NCI-H2107 treated with DMSO at 0.1 percent for 48 hours (cell line): ENCODE results near the gene SCYGR4.
"Not testable (repeated sequence)": the region's sequence is repeated elsewhere in the genome, so short reads cannot be mapped to it uniquely, and the experiment has no call there.

Experiments
- DNase-seq: peaks from one replicate; lab custom pipeline; 2025; ENCODE audit not compliant: unreplicated experiment; lab: John Stamatoyannopoulos, UW

SCYGR4 gene

GRCh38 chr2:227665189-227665940 lies 48.1 kb downstream of the SCYGR4 start:
- DNase-seq: no peak

DNA sequence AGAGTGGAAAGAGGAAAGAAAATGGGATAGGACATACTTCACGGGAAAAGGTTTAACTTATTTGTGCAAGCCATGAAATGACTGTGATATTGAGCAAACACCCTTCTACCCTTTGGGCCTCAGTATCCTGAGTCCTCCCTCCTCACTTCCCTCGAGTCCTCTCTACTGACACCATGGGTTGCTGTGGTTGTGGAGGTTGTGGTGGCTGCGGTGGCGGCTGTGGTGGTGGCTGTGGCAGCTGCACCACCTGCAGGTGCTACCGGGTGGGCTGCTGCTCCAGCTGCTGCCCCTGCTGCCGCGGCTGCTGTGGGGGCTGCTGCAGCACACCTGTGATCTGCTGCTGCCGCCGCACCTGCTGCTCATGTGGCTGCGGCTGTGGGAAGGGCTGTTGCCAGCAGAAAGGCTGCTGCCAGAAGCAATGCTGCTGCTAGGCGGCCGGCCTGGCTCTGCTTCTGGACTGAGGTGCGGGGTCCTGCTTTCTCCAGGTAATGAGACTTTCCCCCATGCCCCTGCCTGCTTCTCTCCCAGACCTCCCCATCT lies 49.4 kb downstream of the SCYGR4 start, which contains the start of gene SCYGR5:
SCYGR5 (plus strand) TSS at position 174 of the 540 bp plus-strand sequence; CDS start at position 174, 0 bp downstream.
- not testable (repeated sequence) for DNase-seq
